Liver (tissue), 9 donors: ENCODE data around the gene LDLRAD1. TPM values are rescaled to one million over a fixed set of nuclear protein-coding genes. Genes with fewer than 3 reads are reported as not detected.

Source experiments
- DNase-seq: peaks from one replicate; pipeline ENCODE4 v3.0.0-alpha.2; 2017; ENCODE audit warnings: low spot score
- H3K27ac ChIP-seq, 2 donors: one replicate each; pipeline ENCODE4 v1.7.0; 2013; ENCODE audit warnings: inconsistent platforms in 2 of 2, low read length in 2 of 2, control low read depth in 1 of 2, low read depth in 1 of 2, mild to moderate bottlenecking in 1 of 2
- H3K27me3 ChIP-seq, 4 donors: one replicate each; pipeline versions ENCODE4 v1.6.1 to v1.7.0; 2013; ENCODE audit warnings: low read length in 3 of 4, inconsistent platforms in 1 of 4, mild to moderate bottlenecking in 1 of 4, moderate library complexity in 1 of 4; ENCODE audit not compliant: control insufficient read depth in 4 of 4, insufficient read depth in 4 of 4
- H3K36me3 ChIP-seq, 4 donors: one replicate each; pipeline versions ENCODE4 v1.6.1 to v1.7.0; 2013; ENCODE audit warnings: low read length in 3 of 4, mild to moderate bottlenecking in 3 of 4, low read depth in 1 of 4, moderate library complexity in 1 of 4; ENCODE audit not compliant: control insufficient read depth in 4 of 4, insufficient read depth in 3 of 4
- H3K4me1 ChIP-seq, 4 donors: one replicate each; pipeline versions ENCODE4 v1.6.1 to v1.7.0; 2013; ENCODE audit warnings: low read length in 3 of 4, mild to moderate bottlenecking in 3 of 4, moderate library complexity in 1 of 4; ENCODE audit not compliant: control insufficient read depth in 4 of 4, insufficient read depth in 4 of 4
- H3K4me3 ChIP-seq, 3 donors: one replicate each; pipeline versions ENCODE4 v1.6.1 to v1.7.0; 2013; ENCODE audit warnings: low read length in 3 of 3, control low read depth in 1 of 3, low read depth in 1 of 3, mild to moderate bottlenecking in 1 of 3
- H3K9ac ChIP-seq, 2 donors: one replicate each; pipeline ENCODE4 v1.7.0; 2013; ENCODE audit warnings: low read length in 2 of 2, mild to moderate bottlenecking in 2 of 2, moderate library complexity in 2 of 2, control low read depth in 1 of 2, low read depth in 1 of 2
- H3K9me3 ChIP-seq, 4 donors: one replicate each; pipeline versions ENCODE4 v1.6.1 to v1.7.0; 2013; ENCODE audit warnings: low read length in 3 of 4; ENCODE audit not compliant: control insufficient read depth in 4 of 4
- EGR1 ChIP-seq, 2 donors: IDR thresholded peaks; 2 replicates each; pipeline ENCODE4 v1.6.1; 2016 to 2018; ENCODE audit warnings: antibody characterized with exemption in 2 of 2, low read depth in 2 of 2
- FOXA1 ChIP-seq: IDR thresholded peaks from 2 replicates; pipeline ENCODE4 v1.6.1; 2016; ENCODE audit warnings: antibody characterized with exemption
- FOXA2 ChIP-seq: IDR thresholded peaks from 2 replicates; pipeline ENCODE4 v1.6.1; 2016; ENCODE audit warnings: antibody characterized with exemption
- GABPA ChIP-seq, 2 donors: IDR thresholded peaks in 1 of 2; conservative IDR thresholded peaks in 1 of 2; 2 replicates each; pipeline ENCODE4 v1.6.1; 2016; ENCODE audit warnings: antibody characterized with exemption in 2 of 2, mild to moderate bottlenecking in 1 of 2, moderate library complexity in 1 of 2
- HNF4A ChIP-seq, 2 donors: conservative IDR thresholded peaks; 2 replicates each; pipeline ENCODE4 v1.6.1; 2016; ENCODE audit warnings: antibody characterized with exemption in 2 of 2, mild to moderate bottlenecking in 2 of 2
- JUND ChIP-seq, 2 donors: IDR thresholded peaks; 2 replicates each; pipeline ENCODE4 v1.6.1; 2016; ENCODE audit warnings: antibody characterized with exemption in 2 of 2
- NR2F2 ChIP-seq: IDR thresholded peaks from 2 replicates; pipeline ENCODE4 v1.6.1; 2016; ENCODE audit warnings: antibody characterized with exemption
- RAD21 ChIP-seq, 2 donors: IDR thresholded peaks; 2 replicates each; pipeline ENCODE4 v1.6.1; 2016; ENCODE audit warnings: antibody characterized with exemption in 2 of 2, mild to moderate bottlenecking in 2 of 2
- RXRA ChIP-seq, 2 donors: IDR thresholded peaks; 2 replicates each; pipeline ENCODE4 v1.6.1; 2017 to 2018; ENCODE audit warnings: antibody characterized with exemption in 2 of 2, mild to moderate bottlenecking in 1 of 2
- SP1 ChIP-seq: IDR thresholded peaks from 2 replicates; pipeline ENCODE4 v1.6.1; 2018; ENCODE audit warnings: antibody characterized with exemption, mild to moderate bottlenecking
- TAF1 ChIP-seq: conservative IDR thresholded peaks from 2 replicates; pipeline ENCODE4 v1.6.1; 2016; ENCODE audit warnings: antibody characterized with exemption, mild to moderate bottlenecking
- YY1 ChIP-seq: IDR thresholded peaks from 2 replicates; pipeline ENCODE4 v1.6.1; 2016; ENCODE audit warnings: antibody characterized with exemption, mild to moderate bottlenecking
- WGBS: extraction: QIAGEN DNeasy Blood & Tissue Kit; methylation state at CpG from one replicate; pipeline ENCODE4 v1.1.7; 2013; 5-methylcytosine and 5-hydroxymethylcytosine counted together
- polyA plus RNA-seq, 2 donors: library from polyadenylated mRNA; stranded (reverse) in 1 of 2; unstranded in 1 of 2; fragments of 200-250 nt in 1 of 2; fragments of >200 nt in 1 of 2; fragmentation: Nextera tagmentation in 1 of 2; extraction: Ambion mirVana in 1 of 2; gene quantifications; one replicate each; pipeline versions ENCODE4 v1.2.1 to v1.2.3, GENCODE V29; 2013 to 2015
- total RNA-seq, 2 donors: library from RNA; depleted of rRNA; stranded (reverse); fragments of >200 nt; gene quantifications; one replicate each; pipeline ENCODE4 v1.2.3, GENCODE V29; 2014
- TF ChIP-seq, protein P1 (sequence below): IDR thresholded peaks from 2 replicates; pipeline ENCODE4 v1.6.1; 2016; ENCODE audit warnings: antibody characterized with exemption, mild to moderate bottlenecking
- TF ChIP-seq, protein P2 (sequence below): fragments of 150-350 bp; IDR thresholded peaks from 2 replicates; pipeline ENCODE4 v1.5.1; 2017; ENCODE audit warnings: improper control_type of control experiment, low read depth, low read length; ENCODE audit not compliant: missing input control
- TF ChIP-seq, protein P3 (sequence below): IDR thresholded peaks from 2 replicates; pipeline ENCODE4 v1.6.1; 2016; ENCODE audit warnings: antibody characterized with exemption
- TF ChIP-seq, protein P4 (sequence below): IDR thresholded peaks from 2 replicates; pipeline ENCODE4 v1.6.1; 2016; ENCODE audit warnings: antibody characterized with exemption
- donor health status: healthy.
- donor health status: healthy.
- donor health status: healthy.
- donor health status: healthy.
- donor health status: healthy.

Gene LDLRAD1
- total and polyA plus RNA-seq, 4 donors = not detected

DNA sequence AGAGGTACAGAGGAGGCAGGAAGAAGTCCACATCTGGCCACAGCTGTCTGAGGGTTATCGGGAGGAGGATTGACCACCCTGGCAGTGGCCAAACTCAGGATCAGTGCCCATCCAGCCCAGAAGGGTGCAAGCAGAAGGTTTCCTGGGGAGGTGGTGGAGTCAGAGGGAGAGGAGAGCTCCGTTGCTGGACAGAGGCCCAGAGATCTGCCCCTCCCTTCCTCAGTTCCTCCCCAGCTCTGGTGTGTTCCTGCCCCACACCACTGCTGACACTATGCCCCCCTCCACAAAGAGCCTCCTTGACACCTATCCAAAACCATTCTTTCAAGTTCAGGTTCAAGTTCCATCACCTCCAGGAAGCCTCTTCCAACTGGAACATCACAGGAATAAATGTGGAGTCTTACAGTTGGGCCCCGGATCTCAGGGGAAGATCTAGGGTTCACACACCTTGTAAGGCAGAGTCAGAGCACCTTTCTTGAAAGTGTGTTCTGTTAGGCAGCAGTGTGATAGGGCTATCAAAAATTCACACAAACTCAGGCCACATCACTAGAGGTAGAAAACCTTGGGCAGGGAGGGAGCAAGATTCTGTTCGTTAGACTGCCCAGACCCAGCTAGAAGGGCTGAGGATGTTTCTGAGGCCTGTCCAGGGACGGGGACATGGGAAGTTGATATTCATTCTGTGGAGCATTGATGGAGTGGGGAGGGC, 7.4 kb downstream of the LDLRAD1 start:
- no peak for TF ChIP-seq NR2F2
- no peak for TF ChIP-seq YY1
- no peak for TF ChIP-seq TAF1
- TF ChIP-seq SP1 = no peak
- TF ChIP-seq, protein P1, sequence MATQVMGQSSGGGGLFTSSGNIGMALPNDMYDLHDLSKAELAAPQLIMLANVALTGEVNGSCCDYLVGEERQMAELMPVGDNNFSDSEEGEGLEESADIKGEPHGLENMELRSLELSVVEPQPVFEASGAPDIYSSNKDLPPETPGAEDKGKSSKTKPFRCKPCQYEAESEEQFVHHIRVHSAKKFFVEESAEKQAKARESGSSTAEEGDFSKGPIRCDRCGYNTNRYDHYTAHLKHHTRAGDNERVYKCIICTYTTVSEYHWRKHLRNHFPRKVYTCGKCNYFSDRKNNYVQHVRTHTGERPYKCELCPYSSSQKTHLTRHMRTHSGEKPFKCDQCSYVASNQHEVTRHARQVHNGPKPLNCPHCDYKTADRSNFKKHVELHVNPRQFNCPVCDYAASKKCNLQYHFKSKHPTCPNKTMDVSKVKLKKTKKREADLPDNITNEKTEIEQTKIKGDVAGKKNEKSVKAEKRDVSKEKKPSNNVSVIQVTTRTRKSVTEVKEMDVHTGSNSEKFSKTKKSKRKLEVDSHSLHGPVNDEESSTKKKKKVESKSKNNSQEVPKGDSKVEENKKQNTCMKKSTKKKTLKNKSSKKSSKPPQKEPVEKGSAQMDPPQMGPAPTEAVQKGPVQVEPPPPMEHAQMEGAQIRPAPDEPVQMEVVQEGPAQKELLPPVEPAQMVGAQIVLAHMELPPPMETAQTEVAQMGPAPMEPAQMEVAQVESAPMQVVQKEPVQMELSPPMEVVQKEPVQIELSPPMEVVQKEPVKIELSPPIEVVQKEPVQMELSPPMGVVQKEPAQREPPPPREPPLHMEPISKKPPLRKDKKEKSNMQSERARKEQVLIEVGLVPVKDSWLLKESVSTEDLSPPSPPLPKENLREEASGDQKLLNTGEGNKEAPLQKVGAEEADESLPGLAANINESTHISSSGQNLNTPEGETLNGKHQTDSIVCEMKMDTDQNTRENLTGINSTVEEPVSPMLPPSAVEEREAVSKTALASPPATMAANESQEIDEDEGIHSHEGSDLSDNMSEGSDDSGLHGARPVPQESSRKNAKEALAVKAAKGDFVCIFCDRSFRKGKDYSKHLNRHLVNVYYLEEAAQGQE = no peak
- TF ChIP-seq, protein P2, sequence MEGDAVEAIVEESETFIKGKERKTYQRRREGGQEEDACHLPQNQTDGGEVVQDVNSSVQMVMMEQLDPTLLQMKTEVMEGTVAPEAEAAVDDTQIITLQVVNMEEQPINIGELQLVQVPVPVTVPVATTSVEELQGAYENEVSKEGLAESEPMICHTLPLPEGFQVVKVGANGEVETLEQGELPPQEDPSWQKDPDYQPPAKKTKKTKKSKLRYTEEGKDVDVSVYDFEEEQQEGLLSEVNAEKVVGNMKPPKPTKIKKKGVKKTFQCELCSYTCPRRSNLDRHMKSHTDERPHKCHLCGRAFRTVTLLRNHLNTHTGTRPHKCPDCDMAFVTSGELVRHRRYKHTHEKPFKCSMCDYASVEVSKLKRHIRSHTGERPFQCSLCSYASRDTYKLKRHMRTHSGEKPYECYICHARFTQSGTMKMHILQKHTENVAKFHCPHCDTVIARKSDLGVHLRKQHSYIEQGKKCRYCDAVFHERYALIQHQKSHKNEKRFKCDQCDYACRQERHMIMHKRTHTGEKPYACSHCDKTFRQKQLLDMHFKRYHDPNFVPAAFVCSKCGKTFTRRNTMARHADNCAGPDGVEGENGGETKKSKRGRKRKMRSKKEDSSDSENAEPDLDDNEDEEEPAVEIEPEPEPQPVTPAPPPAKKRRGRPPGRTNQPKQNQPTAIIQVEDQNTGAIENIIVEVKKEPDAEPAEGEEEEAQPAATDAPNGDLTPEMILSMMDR = no peak
- TF ChIP-seq RAD21 (IDR thresholded peaks at IDR 0.05) = no peak
- TF ChIP-seq, protein P3, sequence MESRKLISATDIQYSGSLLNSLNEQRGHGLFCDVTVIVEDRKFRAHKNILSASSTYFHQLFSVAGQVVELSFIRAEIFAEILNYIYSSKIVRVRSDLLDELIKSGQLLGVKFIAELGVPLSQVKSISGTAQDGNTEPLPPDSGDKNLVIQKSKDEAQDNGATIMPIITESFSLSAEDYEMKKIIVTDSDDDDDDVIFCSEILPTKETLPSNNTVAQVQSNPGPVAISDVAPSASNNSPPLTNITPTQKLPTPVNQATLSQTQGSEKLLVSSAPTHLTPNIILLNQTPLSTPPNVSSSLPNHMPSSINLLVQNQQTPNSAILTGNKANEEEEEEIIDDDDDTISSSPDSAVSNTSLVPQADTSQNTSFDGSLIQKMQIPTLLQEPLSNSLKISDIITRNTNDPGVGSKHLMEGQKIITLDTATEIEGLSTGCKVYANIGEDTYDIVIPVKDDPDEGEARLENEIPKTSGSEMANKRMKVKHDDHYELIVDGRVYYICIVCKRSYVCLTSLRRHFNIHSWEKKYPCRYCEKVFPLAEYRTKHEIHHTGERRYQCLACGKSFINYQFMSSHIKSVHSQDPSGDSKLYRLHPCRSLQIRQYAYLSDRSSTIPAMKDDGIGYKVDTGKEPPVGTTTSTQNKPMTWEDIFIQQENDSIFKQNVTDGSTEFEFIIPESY = no peak
- TF ChIP-seq, protein P4, sequence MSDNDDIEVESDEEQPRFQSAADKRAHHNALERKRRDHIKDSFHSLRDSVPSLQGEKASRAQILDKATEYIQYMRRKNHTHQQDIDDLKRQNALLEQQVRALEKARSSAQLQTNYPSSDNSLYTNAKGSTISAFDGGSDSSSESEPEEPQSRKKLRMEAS = no peak
- TF ChIP-seq FOXA2 = no peak
- no peak for TF ChIP-seq EGR1 (IDR thresholded peaks at IDR 0.05; ENCODE audit: low read depth in 2 of 2)
- TF ChIP-seq FOXA1 = no peak
- no peak for TF ChIP-seq GABPA (IDR thresholded peaks at IDR 0.05 in 1 of 2, conservative IDR thresholded peaks at IDR 0.05 in 1 of 2)
- no peak for TF ChIP-seq RXRA (IDR thresholded peaks at IDR 0.05)
- no peak for TF ChIP-seq HNF4A (conservative IDR thresholded peaks at IDR 0.05)
- TF ChIP-seq JUND (IDR thresholded peaks at IDR 0.05) = no peak
- 84% methylated on average over 5 of the region's 5 CpGs for WGBS
- Histone ChIP-seq H3K4me3 (no peak overlapping the region), H3K27ac (no peak overlapping the region), H3K27me3 (no peaks in the 10 kb centered on the region), H3K9me3 (no peaks in the 10 kb centered on the region), H3K9ac (no peak overlapping the region), H3K4me1 (no peaks in the 10 kb centered on the region), H3K36me3 (no peaks in the 10 kb centered on the region)
- no peak for DNase-seq

DNA sequence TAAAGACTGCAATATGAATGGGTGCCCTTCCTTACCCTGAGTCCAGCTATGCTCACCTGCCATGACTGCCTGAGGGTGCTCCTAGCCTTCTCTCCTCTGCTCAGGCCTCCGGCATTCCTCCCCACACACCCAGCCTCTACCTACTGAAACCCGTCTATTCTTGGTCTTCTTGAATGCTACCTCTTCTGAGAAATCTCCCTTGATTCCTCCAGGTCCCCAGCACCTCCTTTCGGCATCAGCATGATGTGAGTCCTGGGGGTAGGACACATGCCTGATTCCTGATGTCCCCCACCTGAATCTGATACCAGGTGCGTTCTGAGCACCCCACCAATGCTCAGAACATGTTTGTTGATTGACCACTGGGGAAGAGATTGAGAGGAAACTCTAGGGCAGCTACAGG, 8.6 kb downstream of the LDLRAD1 start:
- TF ChIP-seq TAF1 = no peak
- TF ChIP-seq, protein P1 = no peak
- TF ChIP-seq GABPA (IDR thresholded peaks at IDR 0.05 in 1 of 2, conservative IDR thresholded peaks at IDR 0.05 in 1 of 2) = no peak
- no peak for TF ChIP-seq EGR1 (IDR thresholded peaks at IDR 0.05; ENCODE audit: low read depth in 2 of 2)
- no peak for TF ChIP-seq HNF4A (conservative IDR thresholded peaks at IDR 0.05)
- TF ChIP-seq, protein P3 = no peak
- TF ChIP-seq FOXA1 = no peak
- H3K36me3 ChIP-seq = no peaks in the 10 kb centered on the region
- H3K9me3 ChIP-seq = no peaks in the 10 kb centered on the region
- WGBS = 94% methylated on average over 4 of the region's 4 CpGs
- H3K27me3 ChIP-seq = no peaks in the 10 kb centered on the region
- H3K9ac ChIP-seq = no peak overlapping the region
- no peaks in the 10 kb centered on the region for H3K4me1 ChIP-seq
- no peak overlapping the region for H3K4me3 ChIP-seq
- DNase-seq = no peak
- H3K27ac ChIP-seq = no peak overlapping the region
